ENCODE results near the gene PRKAG2.
"Not testable (repeated sequence)": the region's sequence is repeated elsewhere in the genome, so short reads cannot be mapped to it uniquely, and the experiment has no call there.

PRKAG2 gene

DNA sequence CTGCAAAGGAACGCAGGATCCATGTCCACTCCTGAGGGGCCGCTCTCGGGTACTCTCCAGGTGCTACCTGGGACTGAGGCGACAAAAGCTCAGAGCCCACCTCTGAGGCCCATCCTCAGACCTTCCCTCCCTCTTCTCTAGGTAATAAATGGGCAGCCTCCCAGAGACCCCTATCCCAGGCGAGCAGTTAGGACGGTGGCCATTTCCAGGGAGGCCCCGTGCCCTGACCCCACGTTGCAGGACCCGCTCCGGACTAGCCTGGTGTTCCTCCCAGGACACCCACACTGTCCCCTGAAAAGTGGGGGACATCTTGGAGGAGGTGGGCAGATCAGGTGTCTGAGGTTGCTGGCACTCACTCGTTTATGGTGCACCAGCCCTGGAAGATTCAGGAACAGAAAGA is 44.3 kb downstream of the PRKAG2 start:
- DNase-seq = no peak

DNA sequence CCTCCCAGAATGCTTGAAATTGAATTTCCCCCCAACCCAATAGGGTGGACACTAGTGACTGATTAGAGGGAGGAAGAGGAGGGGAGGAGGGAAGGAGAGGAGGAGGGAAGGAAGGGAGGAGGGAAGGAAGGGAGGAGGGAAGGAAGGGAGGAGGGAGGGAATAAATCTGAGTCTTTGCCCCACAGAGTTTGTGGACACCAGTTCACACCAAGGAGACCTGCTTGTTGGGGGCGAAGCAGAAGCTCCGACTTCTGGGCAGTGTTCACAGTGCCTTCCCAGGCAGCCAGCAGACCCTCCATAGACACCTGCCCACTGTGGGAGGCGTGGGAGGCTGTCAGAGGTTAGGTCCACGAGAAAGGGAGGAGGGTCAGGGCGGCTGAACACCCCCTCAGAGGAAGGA is 44.8 kb downstream of the PRKAG2 start:
- no peak for DNase-seq

- DNase-seq = no peak
Measured at GRCh38 chr7:151831606-151832005, 45.3 kb downstream of the PRKAG2 start.

- DNase-seq = no peak
Measured at GRCh38 chr7:151830121-151830830, 46.6 kb downstream of the PRKAG2 start.

GRCh38 chr7:151829707-151830106 is 47.2 kb downstream of the PRKAG2 start:
- DNase-seq = no peak

DNA sequence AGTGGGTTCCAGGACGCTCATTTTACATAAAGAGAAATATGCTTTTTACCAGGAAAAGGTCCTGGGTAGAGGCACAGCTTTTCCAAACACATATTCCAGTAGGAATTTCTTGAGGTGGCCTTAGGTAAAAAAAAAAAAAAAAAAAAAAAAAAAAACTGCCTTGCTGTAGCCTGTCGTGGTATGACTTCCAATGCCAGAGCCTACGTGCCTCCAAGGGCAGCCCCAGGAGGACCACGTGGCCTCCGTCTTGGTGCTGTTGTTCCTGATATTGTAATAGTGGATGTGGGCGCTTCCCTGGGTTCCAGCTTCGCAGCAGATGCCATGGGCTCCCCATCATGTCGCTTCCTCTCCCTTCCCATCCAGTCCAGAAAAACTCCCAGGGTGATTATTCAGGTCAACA is 49.3 kb downstream of the PRKAG2 start:
- no peak for DNase-seq

GRCh38 chr7:151826316-151826715 is 50.6 kb downstream of the PRKAG2 start:
- not testable (repeated sequence) for DNase-seq

- no peak for DNase-seq
Measured at GRCh38 chr7:151825721-151826120, 51.2 kb downstream of the PRKAG2 start.

DNA sequence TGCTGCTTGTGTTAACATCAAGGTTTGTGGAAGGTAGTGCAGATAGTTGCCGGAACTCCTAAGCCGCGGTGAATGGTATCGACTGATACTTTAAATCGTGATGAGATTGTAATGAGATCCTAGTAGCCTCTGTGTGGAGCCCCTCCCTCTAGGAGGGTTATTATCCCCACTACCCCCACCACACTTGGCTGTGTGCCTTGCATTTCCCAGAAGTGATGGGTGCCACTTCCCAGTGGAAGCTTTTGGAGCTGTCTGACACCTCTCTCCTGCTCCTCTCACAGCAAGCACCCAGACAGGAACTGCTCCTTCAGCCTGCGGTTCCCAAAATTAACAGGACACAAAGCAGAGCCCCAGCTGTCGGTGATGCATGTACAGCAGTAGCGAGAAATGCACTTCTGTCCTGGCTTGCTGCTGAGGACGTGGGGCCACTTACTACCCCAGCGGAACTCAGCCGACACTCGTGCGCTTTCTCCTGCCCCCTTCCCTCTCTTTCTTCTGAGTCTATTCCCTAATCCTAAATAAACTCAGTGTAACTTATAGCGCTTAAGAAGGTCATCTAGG is 52.5 kb downstream of the PRKAG2 start:
- DNase-seq = no peak

- DNase-seq = no peak
Measured at GRCh38 chr7:151823566-151824372, 53.1 kb downstream of the PRKAG2 start.

- no peak for DNase-seq
Measured at GRCh38 chr7:151822541-151823181, 54.3 kb downstream of the PRKAG2 start.

DNA sequence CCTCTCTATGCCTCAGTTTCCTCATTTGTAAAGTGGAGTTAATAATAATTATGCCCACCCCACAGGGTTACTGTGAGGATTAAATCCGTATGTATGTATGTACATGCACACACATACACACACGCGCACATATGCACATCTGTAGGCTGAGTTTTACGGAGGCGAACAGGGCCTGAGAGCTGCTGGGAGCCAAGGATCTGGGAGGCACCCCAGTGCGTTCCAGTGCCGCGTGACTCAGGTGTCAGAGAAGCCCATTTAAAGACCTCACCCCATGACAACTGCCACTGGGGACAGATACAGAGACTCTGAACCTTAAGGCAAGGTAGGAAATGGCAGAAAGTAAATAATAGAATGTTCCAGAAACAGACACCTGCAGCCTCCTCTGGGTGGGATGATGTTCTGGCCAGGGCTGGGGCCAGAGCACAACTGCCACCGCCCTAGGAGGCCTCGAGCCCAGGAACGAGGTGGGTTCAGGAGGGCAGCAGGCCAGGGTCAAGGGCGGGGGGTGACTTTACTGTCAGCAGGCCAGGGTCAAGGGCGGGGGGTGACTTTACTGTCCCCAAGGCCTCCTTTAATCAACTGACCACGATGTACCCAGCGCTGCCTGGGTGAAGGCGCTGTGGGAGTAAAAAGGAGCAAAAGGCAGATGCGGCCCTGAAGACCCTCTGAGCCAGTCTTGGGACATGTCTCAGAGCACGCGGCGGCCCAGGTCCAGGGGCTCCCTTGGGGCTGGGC is 54.9 kb downstream of the PRKAG2 start:
- no peak for DNase-seq

GRCh38 chr7:151821226-151821625 is 55.7 kb downstream of the PRKAG2 start:
- no peak for DNase-seq

- no peak for DNase-seq
Measured at GRCh38 chr7:151820491-151821105, 56.3 kb downstream of the PRKAG2 start.

DNA sequence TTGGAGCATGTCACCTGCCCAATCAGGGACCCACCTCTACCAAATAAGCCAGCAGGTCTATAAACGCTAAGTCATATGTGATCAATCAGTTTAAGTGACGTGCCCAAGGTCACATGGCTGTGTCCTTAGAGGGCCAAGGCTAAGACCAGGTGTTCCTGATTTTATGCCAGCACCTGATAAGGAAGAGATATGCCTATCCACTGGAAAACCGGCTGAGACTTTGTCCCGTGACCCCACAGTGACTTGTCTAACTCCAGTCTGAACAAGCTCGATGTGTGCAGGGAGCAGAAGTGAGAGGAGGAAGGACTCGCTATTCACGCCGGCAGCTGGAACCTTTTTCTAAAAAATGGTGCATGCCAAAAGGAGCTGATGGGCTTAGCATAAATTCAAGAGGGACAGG is 57.0 kb downstream of the PRKAG2 start:
- DNase-seq = no peak

GRCh38 chr7:151818674-151819519 is 58.0 kb downstream of the PRKAG2 start:
- no peak for DNase-seq

- no peak for DNase-seq
Measured at GRCh38 chr7:151817981-151818673, 58.8 kb downstream of the PRKAG2 start.

DNA sequence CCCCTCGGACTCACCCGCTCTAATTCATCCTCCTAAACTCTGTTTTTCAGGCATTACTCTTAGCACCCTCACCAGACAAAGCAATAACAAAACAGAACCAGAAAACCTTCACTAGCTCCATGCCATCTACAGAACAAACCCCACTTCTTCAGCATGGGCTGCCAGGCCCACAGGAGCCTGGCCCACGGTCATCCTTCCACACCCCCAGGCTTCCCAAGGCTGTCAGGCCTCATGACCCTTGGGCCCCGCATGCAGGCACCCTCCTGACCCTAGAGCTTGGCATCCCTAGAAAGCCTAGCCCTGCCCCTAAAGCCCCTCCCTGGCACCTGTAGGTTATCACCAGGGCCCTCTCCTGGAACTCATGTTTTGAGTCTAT is 59.6 kb downstream of the PRKAG2 start:
- DNase-seq = no peak

DNA sequence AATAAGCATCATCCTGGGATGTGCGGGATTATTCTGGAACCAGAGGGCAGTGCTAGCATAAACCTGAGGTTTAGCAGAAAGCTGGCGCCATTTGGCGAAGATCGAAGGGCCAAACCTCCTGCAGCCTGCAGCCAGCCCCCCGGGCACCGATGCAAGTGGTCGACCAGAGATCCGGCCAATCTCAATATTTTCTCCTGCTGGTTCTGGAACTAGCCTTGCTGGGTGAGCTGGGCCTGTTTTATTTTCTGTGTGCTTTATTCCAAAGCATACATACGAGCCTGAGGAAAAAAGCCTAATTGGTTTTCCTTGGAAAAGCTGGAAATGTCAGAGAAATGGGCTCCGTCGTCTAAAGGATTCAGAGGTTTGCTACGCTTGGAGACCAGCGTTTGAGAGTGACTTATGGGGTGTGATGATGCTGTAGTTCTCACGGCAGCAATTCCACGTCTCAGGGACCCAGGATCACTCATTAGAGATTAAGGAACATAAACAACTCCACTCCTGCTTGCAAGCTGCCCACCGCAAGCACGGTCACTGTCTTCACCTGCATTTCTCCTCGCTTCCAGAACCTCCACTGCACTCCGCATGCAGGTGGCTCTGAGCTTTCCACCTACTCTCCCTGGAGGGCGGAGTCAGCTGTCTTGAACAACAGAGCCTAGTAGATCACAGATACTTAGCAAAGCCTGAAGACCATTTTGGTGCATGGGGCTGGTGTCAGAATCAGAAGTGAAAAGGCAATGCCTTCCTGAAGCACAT is 60.2 kb downstream of the PRKAG2 start:
- DNase-seq = no peak

DNA sequence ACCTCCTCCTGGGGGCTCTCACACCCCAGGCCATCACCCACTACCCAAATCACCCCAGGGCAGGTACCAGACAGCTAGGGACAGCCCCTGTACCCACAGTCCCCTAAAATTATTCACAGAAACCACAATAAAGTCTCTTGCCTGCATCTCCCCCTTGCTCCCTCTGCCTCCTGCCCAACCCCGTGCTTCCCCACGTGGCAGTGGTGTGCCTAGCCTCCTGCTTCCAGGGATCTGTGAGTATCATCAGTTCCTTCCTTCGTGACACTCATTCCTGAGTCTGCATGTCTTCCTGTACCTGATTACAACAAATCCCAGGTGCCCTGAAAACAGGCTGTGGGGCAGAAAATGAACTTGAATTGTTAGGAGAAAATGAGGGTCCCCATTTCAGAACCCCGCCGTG is 61.5 kb downstream of the PRKAG2 start:
- DNase-seq = no peak
